GM21576 (cell line): ENCODE measurements around the gene KLF7.

Experiments used
- ATAC-seq: cut with Tn5 transposase; IDR thresholded peaks from one replicate; pipeline ENCODE4 v1.9.1; 2021; ENCODE audit warnings: mild to moderate bottlenecking, moderate library complexity; ENCODE audit not compliant: unreplicated experiment

The KLF7 gene

GRCh38 chr2:207071820-207072219, 93.9 kb downstream of the KLF7 start:
- ATAC-seq, result no peak

GRCh38 chr2:207067473-207067872, 98.3 kb downstream of the KLF7 start:
- ATAC-seq, result no peak

DNA sequence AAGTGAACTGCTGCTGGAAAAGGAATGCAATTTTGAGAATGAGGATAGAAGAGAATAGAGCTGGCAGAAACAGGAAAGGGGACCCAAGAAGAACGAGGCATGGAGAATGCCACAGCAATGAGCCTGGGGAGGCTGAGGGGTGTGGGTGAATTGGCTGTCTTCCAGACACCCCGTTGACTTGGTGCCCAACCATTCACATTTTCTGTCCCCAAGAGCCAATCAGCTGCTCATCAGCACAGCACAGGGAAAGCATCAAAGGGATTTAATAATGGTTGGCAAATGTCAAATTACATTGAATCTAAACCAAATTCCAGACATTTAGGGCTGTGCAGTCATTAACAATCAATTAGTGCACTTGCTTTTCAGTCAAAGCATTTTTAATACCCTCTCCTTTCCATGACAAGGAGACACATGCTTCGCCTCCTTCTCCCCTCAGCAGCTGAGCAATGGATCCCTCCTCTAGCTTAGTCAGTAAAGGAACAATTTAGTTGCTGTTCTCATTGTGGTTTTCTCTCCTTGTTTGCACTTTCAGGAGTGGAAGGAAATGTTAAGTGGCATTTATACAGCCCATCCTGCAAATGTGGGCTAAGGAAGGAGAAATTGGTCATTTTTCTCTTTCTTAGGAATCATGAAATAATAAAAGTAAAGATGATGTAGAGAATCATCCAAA, 98.8 kb downstream of the KLF7 start:
- ATAC-seq, result no peak

GRCh38 chr2:207066166-207066565, 99.6 kb downstream of the KLF7 start:
- ATAC-seq, result no peak

- ATAC-seq, result no peak
Measured at GRCh38 chr2:207064128-207064690, 101.5 kb downstream of the KLF7 start.

DNA sequence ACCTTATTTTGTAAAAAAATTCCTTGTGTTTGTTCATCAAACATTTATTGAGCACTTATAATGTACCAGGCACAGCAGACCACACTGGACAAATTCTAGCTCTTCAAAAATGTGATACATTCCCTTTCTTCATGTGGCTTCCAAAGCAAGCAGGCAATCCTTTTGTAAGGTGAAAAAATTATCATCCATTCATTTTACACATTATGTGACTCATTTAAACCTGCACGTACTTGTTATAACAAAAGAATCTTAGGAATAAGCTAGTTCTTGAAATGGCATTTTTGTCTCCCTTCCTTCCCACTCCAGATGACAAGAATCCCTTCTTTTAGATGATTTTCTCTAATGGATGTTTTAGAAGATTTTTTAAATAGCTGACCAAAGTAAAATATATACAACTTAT, 104.6 kb downstream of the KLF7 start:
- no peak for ATAC-seq

DNA sequence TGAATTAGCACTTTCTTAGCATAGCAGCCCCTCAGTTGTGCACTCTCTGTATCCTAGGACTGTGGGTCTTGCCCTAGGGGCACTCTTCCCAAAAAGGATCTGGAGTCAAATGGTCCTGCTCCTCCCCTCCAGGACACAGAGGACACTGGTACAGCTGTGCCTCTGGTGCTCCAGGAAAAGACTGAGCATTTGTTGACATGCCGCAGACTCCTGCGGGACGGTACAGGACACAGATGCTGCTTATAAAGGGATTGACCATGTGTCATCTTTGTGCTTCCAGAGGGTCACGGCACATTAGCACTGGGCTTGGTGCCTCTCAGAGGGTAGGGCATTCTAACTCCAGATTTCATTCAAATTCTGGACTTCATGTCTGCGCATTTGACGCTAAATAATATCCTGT, 110.5 kb downstream of the KLF7 start:
- ATAC-seq, result no peak

DNA sequence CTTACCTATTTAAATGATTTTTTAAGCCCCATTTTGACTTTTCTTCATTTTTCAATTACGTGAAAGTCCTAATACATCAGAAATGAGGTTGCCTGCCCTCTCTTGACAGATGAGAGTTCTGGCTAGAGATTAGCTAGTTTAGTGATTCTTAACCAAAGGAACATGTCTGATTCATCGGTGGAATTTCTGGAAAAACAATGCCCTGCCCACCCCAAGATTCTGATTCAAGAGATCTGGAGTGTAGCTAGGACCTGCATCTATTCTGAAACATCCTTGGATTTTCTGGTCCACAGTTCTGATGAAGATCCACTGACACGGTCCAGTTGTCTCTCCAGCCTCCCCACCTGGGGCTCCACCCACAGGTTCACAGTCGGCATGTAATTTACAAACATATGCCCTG, 111.2 kb downstream of the KLF7 start:
- ATAC-seq, result no peak

DNA sequence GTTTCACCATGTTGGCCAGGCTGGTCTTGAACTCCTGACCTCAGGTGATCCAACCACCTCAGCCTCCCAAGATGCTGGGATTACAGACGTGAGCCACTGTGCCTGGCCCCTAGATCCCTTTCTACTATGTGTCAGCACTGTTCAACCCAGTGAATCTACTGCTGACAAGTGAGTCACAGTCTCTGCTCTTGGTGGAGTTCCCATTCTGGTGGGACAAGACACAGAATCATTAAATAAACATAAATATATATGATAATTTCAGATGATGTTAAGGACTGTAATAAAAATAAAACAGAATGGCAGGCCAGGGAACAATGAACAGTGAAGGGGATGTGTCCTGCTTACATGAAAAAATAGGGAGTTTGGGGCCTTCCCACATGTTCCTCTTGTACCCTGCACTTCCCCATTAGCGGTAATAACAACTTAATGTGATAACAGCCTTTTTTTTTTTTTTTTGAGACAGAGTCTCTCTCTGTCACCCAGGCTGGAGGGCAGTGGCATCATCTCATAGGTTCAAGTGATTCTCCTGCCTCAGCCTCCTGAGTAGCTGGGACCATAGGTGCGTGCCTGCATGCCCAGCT, 114.3 kb downstream of the KLF7 start:
- ATAC-seq, result no peak

- ATAC-seq, result no peak
Measured at GRCh38 chr2:207049122-207049521, 116.6 kb downstream of the KLF7 start.

DNA sequence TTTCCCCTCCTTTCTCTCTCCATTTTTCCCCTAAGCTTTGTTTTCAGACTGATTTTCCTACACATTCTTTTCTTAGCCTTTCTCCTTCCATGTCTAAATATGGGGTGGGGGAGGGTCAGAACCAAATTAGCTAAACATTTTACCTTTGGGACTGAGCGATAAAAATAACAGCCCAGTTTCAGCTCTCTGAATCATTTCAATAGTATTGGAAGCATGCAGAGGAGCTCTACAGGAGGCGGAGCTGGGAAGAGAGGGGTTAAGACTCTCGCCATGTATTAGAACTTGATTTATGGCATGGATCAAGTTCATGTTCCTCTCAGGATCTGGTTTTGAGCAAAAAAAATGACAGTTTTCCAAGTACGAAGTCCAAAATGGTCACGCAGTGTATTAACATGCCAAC, 117.3 kb downstream of the KLF7 start:
- ATAC-seq, result no peak

DNA sequence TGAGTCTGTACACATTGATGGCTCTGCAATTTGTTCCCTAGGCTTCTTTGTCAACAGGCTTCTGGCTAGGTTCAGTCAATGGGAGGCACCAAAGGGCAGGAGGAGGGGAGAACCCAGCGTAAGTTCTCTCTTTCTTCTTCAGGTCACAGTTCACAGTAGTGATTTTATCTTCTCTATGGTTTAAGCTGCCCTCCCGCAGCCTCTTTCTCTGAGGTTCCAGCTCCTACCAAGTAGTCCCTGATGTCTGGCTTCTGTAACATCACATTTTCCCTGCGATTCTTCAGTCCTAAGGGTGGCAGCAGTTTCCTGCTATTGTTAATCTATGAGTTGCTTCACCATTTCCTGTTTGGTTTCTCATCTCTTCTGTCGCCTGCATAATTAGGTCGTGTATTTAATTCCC, 119.0 kb downstream of the KLF7 start:
- ATAC-seq, result no peak

- ATAC-seq, result no peak
Measured at GRCh38 chr2:207045531-207045930, 120.2 kb downstream of the KLF7 start.

DNA sequence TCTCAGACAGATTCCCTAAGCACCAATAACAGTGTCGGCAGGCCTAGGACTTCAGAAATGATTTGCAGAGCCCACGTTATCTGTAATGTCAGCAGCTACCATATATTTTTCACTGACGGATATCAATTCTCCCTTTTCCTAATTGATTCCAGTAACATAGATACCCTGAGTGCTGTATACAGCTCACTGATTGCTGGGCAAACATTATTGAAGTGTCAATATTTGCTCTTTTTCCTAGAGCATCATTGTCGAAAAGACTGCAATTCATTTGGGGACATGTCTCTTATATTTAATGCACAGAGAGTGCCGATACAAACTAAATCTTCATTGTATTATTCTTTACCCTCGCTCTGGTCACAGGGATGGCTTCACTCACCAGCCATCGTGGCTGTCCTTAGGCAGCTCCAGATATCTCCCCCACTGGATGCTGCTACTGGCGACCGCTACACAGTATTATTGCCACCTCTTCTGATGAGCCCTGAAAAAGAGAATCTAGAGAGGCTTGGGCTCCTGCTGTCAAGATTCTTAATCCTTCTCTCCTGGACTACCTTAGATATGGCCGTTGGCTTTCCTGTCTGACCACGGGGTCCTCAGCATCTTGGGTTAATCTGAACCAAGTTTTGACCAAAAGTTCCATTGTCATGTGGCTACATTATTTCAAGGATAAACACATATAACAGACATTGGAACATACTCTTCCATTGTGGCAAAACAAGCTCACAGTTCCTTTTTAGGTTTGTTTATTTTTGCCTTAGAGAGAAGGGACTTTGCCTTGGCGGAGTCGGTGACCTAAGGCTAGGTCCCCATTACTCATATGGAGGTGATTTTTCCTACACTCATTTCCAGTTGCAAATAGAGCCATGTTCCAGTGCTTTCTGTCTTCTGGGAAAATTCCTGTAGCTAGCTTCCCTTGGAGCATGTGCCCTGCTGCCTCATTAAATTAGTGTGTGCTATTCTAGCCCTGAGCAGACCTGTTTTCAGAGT, 121.1 kb downstream of the KLF7 start:
- no peak for ATAC-seq

GRCh38 chr2:207042841-207043240, 122.9 kb downstream of the KLF7 start:
- ATAC-seq, result no peak

DNA sequence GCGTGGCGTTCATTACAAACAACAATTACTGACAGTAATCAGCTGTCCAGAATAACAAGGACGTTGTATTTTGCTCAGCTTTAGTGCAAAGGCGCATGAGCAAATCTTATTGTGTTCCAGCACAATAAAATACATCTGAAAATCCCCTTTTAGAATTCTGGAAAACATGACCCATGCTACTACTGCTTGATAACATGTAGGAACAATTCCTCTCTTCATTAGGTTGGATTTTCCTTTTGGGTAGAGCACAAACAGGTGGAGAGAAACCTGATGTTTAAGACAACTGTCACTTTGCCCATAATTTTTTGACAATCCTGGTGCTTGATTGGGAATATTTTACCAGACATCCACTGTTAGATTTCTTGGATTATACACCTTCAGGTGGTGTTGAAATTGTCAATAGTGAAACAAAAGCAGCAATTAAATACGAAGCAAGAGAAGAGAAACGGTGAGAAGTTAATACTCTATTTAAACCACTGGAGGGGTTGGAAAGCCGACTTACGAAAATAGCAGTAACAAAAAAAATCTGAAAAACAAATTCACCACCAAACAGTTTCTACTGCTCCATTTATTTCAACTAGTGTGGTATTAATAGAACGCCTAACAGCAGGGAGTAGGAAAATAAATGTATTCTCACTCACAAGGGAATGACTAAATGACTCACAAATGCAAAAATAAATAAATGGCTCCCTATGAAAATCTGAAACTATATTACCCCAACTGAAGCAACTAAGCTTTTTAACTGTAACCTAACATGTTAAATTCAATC, 123.8 kb downstream of the KLF7 start:
- ATAC-seq, result no peak

DNA sequence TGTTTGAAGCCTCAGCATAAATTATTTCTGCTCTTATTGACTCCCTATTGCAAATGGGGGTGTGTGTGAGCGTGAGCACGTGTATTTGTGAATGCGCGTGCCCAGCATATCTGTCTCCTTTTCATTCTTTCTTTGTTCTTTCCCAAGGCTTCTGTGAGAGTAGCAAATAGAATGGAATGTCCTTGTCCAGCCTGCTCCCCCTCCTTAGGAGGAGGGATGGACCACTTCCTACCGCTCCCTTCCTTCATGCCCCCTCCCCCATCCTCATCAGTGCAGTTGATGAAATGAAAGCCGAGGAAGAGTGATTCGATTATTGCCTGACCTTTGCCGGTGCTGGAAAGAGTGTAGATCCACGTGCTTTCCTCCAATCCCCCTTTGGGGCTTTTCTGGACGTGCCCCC, 124.5 kb downstream of the KLF7 start:
- ATAC-seq, result no peak

- no peak for ATAC-seq
Measured at GRCh38 chr2:207040696-207041095, 125.1 kb downstream of the KLF7 start.

DNA sequence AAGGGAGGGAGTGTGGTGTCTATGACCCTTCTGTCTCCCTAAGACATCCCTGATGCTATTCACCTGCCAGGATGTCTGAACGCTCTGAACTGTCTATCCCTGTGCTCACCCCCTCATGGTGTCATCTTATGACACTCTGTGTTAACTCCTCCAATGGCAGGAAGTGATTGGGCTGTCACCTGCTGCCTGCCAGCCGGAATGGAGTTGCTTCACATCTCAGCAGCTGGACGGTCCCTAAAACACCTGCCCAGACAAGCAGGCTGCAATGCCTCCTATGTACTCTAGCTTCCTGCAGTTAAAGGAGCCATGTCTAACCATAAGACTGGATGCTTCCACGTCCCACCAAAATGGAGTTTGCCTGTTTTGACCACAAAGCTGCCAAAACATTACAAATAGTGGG, 126.5 kb downstream of the KLF7 start:
- ATAC-seq, result no peak

DNA sequence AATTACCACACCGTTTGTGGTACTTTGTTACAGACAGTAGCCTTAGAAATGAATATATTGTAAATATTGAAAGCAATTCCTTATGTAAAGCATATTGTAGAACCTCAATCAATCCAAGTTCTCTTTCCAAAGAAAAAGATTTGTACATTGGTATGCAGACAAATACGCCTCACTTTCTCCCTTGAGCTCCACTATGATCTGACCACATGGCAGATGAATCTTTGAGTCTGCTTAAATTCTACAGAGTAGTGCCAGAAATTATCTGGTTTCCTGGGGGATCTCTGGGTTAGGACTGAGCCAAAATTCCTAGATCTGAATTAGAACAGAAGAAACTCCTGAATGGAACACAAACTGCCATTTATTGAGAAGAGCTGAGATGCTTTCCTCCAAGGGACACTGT, 127.4 kb downstream of the KLF7 start:
- ATAC-seq, result no peak

DNA sequence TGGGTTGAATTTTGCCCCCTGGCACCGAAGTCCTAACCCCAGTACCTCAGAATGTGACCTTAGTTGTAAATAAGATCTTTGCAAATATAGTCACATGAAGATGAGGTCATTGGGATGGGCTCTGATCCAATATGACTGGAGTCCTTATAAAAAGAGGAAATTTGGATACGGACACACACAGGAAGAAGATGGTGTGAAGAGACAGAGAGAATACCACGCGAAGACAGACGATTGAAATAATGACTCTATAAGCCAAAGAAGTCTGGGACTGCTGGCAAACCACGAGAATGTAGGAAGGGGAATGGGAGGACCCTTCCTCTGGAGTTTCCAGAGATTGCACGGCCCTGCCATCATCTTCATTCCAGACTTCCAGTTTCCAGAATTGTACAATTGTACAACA, 127.9 kb downstream of the KLF7 start:
- ATAC-seq, result no peak
